Spleen (tissue), 11 donors: ENCODE data around the gene BLID. TPM values are rescaled to one million over a fixed set of nuclear protein-coding genes. Genes with fewer than 3 reads are reported as not detected.

Source experiments
- DNase-seq: peaks from one replicate; pipeline ENCODE4 v3.0.0-alpha.2; 2020
- H3K27ac ChIP-seq, 8 donors: fragments of 200-600 bp; sonication (generic) in 7 of 8; 1 replicate in 4 of 8; 2 replicates in 4 of 8; pipeline versions ENCODE4 v1.5.0 to v1.8.0; 2016 to 2021; ENCODE audit warnings: inconsistent platforms in 4 of 8, mild to moderate bottlenecking in 4 of 8, moderate library complexity in 1 of 8
- H3K27me3 ChIP-seq, 7 donors: fragments of 200-600 bp; sonication (generic) in 6 of 7; replicated peaks in 1 of 7; 1 replicate in 4 of 7; 2 replicates in 3 of 7; pipeline versions ENCODE4 v1.5.0 to v1.8.0; 2016 to 2021; ENCODE audit warnings: inconsistent platforms in 3 of 7, mild to moderate bottlenecking in 1 of 7
- H3K36me3 ChIP-seq, 6 donors: fragments of 200-600 bp; sonication (generic) in 5 of 6; 1 replicate in 4 of 6; 2 replicates in 2 of 6; pipeline versions ENCODE4 v1.5.0 to v1.8.0; 2016 to 2021; ENCODE audit warnings: inconsistent platforms in 2 of 6
- H3K4me1 ChIP-seq, 6 donors: fragments of 200-600 bp; sonication (generic) in 5 of 6; 1 replicate in 3 of 6; 2 replicates in 3 of 6; pipeline versions ENCODE4 v1.5.0 to v1.8.0; 2016 to 2021; ENCODE audit warnings: inconsistent platforms in 3 of 6
- H3K4me3 ChIP-seq, 8 donors: fragments of 200-600 bp; sonication (generic) in 7 of 8; 1 replicate in 4 of 8; 2 replicates in 4 of 8; pipeline versions ENCODE4 v1.5.0 to v1.8.0; 2016 to 2021; ENCODE audit warnings: inconsistent platforms in 4 of 8, mild to moderate bottlenecking in 4 of 8, moderate library complexity in 2 of 8
- H3K9me3 ChIP-seq, 8 donors: fragments of 200-600 bp; sonication (generic) in 7 of 8; 1 replicate in 4 of 8; 2 replicates in 4 of 8; pipeline versions ENCODE4 v1.5.0 to v1.8.0; 2016 to 2021; ENCODE audit warnings: inconsistent platforms in 4 of 8
- CTCF ChIP-seq, 11 experiments: fragments of 200-600 bp in 7 of 11; fragments of 450-650 bp in 4 of 11; sonication (generic) in 4 of 11; IDR thresholded peaks in 8 of 11; conservative IDR thresholded peaks in 3 of 11; 1 replicate in 7 of 11; 2 replicates in 4 of 11; pipeline versions ENCODE4 v1.4.0 to v1.8.0; 2016 to 2021; ENCODE audit warnings: antibody characterized with exemption in 11 of 11, inconsistent platforms in 4 of 11, mild to moderate bottlenecking in 1 of 11
- POLR2A ChIP-seq, 3 donors: fragments of 450-650 bp; IDR thresholded peaks; one replicate each; pipeline ENCODE4 v1.5.1; 2017; ENCODE audit warnings: antibody characterized with exemption in 3 of 3, mild to moderate bottlenecking in 1 of 3
- POLR2AphosphoS5 ChIP-seq, 3 donors: sonication (generic); formaldehyde crosslinking; IDR thresholded peaks; one replicate each; pipeline ENCODE4 v1.5.1; 2017; ENCODE audit warnings: antibody characterized with exemption in 3 of 3
- WGBS, 5 donors: extraction: QIAGEN DNeasy Blood & Tissue Kit in 3 of 5; methylation state at CpG; one replicate each; pipeline versions ENCODE4 v1.1.5 to v1.1.7; 2013 to 2018; 5-methylcytosine and 5-hydroxymethylcytosine counted together
- intact Hi-C: fragments of 100-400 bp; cut with DNase I; formaldehyde crosslinking; loops from one replicate; pipeline ENCODE4 v1.15.0; 2023; ENCODE audit warnings: low total_unique reads
- polyA plus RNA-seq, 3 donors: library from polyadenylated mRNA; stranded (reverse); fragments of 200-250 nt; gene quantifications; one replicate each; pipeline ENCODE4 v1.2.1, GENCODE V29; 2013
- total RNA-seq, 7 donors: library from RNA; depleted of rRNA in 3 of 7; stranded (reverse); fragments of >200 nt in 3 of 7; fragmentation: NEBNext Ultra II Directional in 4 of 7; extraction: Animal tissue kit (Norgen Biotek cat#: 25700) in 4 of 7; gene quantifications; one replicate each; pipeline versions ENCODE4 v1.1.0 to v1.2.1, GENCODE V29; 2016 to 2021
- donor health status: healthy with polysubstance abuse.
- donor health status: DM: no; HTN: no; CAD: no; lungs with moderate emphysema.
- donor health status: DM: no; HTN: no; CAD: no.
- donor health status: Bipolar disorder and iron deficiency.
- donor health status: healthy.
- donor health status: DM: no; HTN: no; CAD: no.
- donor health status: DM: yes; HTN: yes; CAD: no.

BLID gene
- total and polyA plus RNA-seq, 10 donors: 0.61 to 0.64 TPM; not detected in 8

GRCh38 chr11:122146475-122146874 is 30.5 kb upstream of the BLID start:
- Histone ChIP-seq H3K4me3 (no peak overlapping the region), H3K36me3 (no peaks in the 10 kb centered on the region), H3K9me3 (no peaks in the 10 kb centered on the region), H3K27ac (no peak overlapping the region), H3K27me3 (no peaks in the 10 kb centered on the region), H3K4me1 (no peaks in the 10 kb centered on the region)
- intact Hi-C loops: no loop called here
- no peak for DNase-seq
- TF ChIP-seq POLR2A (IDR thresholded peaks at IDR 0.05) (no peak), CTCF (IDR thresholded peaks at IDR 0.05 in 8 of 11, conservative IDR thresholded peaks at IDR 0.05 in 3 of 11) (no peak), POLR2AphosphoS5 (IDR thresholded peaks at IDR 0.05) (no peak)
- WGBS, 5 donors: 77 to 91% (median 89%) methylated on average over 2 of the region's 2 CpGs

GRCh38 chr11:122145715-122146274 is 29.8 kb upstream of the BLID start:
- H3K36me3 ChIP-seq: no peaks in the 10 kb centered on the region
- no peak overlapping the region for H3K27ac ChIP-seq
- H3K4me1 ChIP-seq: no peaks in the 10 kb centered on the region
- no peaks in the 10 kb centered on the region for H3K9me3 ChIP-seq
- H3K4me3 ChIP-seq: no peak overlapping the region
- H3K27me3 ChIP-seq: no peaks in the 10 kb centered on the region
- intact Hi-C loops: no loop called here
- DNase-seq: no peak
- TF ChIP-seq POLR2AphosphoS5 (IDR thresholded peaks at IDR 0.05) (no peak), CTCF (IDR thresholded peaks at IDR 0.05 in 8 of 11, conservative IDR thresholded peaks at IDR 0.05 in 3 of 11) (no peak), POLR2A (IDR thresholded peaks at IDR 0.05) (no peak)

GRCh38 chr11:122144752-122145151 is 28.7 kb upstream of the BLID start:
- no peaks in the 10 kb centered on the region for H3K9me3 ChIP-seq
- no peaks in the 10 kb centered on the region for H3K36me3 ChIP-seq
- H3K27me3 ChIP-seq: no peaks in the 10 kb centered on the region
- H3K4me1 ChIP-seq: no peaks in the 10 kb centered on the region
- DNase-seq: no peak
- TF ChIP-seq POLR2A (IDR thresholded peaks at IDR 0.05) (no peak), POLR2AphosphoS5 (IDR thresholded peaks at IDR 0.05) (no peak), CTCF (IDR thresholded peaks at IDR 0.05 in 8 of 11, conservative IDR thresholded peaks at IDR 0.05 in 3 of 11) (no peak)
- H3K27ac ChIP-seq: no peak overlapping the region
- WGBS, 5 donors: 91 to 98% (median 95%) methylated on average over 3 of the region's 3 CpGs
- intact Hi-C loops: no loop called here
- no peak overlapping the region for H3K4me3 ChIP-seq

GRCh38 chr11:122141725-122142124 is 25.7 kb upstream of the BLID start:
- 81 to 89% (median 86%) methylated on average over 7 of the region's 7 CpGs for WGBS, 5 donors
- Histone ChIP-seq H3K27ac (no peak overlapping the region), H3K4me1 (no peaks in the 10 kb centered on the region), H3K4me3 (no peak overlapping the region), H3K9me3 (no peaks in the 10 kb centered on the region), H3K27me3 (no peaks in the 10 kb centered on the region), H3K36me3 (no peaks in the 10 kb centered on the region)
- intact Hi-C loops: no loop called here
- DNase-seq: no peak
- no peak for TF ChIP-seq POLR2AphosphoS5 (IDR thresholded peaks at IDR 0.05)
- no peak for TF ChIP-seq CTCF (IDR thresholded peaks at IDR 0.05 in 8 of 11, conservative IDR thresholded peaks at IDR 0.05 in 3 of 11)
- TF ChIP-seq POLR2A (IDR thresholded peaks at IDR 0.05): no peak
